Tibial nerve (tissue), 4 donors: ENCODE measurements around the gene OR51B2.

Source experiments
- EP300 ChIP-seq, 2 donors: sonication (generic); formaldehyde crosslinking; IDR thresholded peaks; one replicate each; pipeline ENCODE4 v1.6.1; 2017; ENCODE audit warnings: antibody characterized with exemption in 2 of 2, mild to moderate bottlenecking in 1 of 2
- POLR2A ChIP-seq, 2 donors: fragments of 450-650 bp; IDR thresholded peaks; one replicate each; pipeline ENCODE4 v1.6.1; 2017; ENCODE audit warnings: antibody characterized with exemption in 2 of 2, mild to moderate bottlenecking in 2 of 2, moderate library complexity in 2 of 2
- TF ChIP-seq, protein P1 (sequence below), 5 experiments: fragments of 200-600 bp in 3 of 5; fragments of 450-650 bp in 2 of 5; sonication (generic) in 3 of 5; IDR thresholded peaks; one replicate each; pipeline ENCODE4 v1.5.1; 2016 to 2019; ENCODE audit warnings: antibody characterized with exemption in 5 of 5, mild to moderate bottlenecking in 3 of 5, moderate library complexity in 2 of 5

DNA sequence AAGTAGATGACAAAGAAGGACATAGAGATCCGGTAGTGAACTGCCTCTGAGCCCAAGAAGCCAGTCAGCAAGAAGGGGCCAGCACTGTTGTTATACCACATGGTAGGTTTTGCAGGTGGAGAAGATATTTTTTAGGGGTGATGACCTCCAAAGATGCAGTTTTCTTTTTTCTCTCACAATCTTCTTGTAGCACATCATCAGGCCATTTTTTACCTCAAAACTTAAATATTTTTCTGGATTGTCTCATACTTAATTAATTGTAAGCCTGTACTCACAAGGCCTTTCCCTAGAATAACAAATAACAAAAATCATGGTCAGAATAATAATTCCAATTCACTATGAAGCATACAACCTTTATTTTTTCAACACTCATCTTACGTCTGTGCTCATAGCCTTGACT lies 22.3 kb downstream of the OR51B2 start, which contains the start of gene OR51B4:
- TF ChIP-seq POLR2A (IDR thresholded peaks at IDR 0.05) (no peak), EP300 (IDR thresholded peaks at IDR 0.05) (no peak)
- TF ChIP-seq, protein P1, sequence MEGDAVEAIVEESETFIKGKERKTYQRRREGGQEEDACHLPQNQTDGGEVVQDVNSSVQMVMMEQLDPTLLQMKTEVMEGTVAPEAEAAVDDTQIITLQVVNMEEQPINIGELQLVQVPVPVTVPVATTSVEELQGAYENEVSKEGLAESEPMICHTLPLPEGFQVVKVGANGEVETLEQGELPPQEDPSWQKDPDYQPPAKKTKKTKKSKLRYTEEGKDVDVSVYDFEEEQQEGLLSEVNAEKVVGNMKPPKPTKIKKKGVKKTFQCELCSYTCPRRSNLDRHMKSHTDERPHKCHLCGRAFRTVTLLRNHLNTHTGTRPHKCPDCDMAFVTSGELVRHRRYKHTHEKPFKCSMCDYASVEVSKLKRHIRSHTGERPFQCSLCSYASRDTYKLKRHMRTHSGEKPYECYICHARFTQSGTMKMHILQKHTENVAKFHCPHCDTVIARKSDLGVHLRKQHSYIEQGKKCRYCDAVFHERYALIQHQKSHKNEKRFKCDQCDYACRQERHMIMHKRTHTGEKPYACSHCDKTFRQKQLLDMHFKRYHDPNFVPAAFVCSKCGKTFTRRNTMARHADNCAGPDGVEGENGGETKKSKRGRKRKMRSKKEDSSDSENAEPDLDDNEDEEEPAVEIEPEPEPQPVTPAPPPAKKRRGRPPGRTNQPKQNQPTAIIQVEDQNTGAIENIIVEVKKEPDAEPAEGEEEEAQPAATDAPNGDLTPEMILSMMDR (IDR thresholded peaks at IDR 0.05) = no peak
